LNCAP (cell line): Measurements from ENCODE around the gene FAM78A.

Source experiments
- TF ChIP-seq, protein P1 (sequence below): fragments of 450-650 bp; IDR thresholded peaks from 2 replicates; pipeline ENCODE4 v1.5.1; 2017; ENCODE audit warnings: mild to moderate bottlenecking

The FAM78A gene

DNA sequence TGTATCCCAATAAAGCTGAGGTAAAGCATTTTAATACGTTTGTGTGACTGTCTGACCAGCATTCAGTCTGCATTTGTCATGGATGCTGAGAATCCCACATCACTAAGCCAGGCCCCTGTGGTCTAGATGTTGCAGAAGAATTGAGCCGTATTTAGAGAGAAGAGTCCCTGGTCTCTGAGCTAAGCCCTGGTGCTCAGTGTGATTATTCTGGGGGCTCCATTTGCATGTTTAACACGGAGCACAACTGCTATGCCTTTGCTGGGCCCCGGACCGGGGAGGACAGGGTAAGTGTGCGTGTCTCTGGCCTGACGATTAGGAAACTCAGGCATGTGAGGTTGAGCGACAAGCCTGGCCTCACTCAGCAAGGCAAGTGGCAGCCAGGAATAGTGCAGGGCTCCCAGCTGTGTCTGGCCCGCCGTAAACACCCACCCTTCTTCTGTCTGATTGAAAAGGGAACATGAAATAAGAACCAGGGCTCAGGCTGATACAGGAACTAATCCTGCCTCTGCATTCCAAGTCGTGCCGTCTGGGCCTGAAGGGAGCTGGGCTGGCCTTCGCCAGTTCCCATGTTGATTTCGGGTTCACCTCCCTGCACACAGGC, 22.3 kb downstream of the FAM78A start:
- TF ChIP-seq, protein P1, sequence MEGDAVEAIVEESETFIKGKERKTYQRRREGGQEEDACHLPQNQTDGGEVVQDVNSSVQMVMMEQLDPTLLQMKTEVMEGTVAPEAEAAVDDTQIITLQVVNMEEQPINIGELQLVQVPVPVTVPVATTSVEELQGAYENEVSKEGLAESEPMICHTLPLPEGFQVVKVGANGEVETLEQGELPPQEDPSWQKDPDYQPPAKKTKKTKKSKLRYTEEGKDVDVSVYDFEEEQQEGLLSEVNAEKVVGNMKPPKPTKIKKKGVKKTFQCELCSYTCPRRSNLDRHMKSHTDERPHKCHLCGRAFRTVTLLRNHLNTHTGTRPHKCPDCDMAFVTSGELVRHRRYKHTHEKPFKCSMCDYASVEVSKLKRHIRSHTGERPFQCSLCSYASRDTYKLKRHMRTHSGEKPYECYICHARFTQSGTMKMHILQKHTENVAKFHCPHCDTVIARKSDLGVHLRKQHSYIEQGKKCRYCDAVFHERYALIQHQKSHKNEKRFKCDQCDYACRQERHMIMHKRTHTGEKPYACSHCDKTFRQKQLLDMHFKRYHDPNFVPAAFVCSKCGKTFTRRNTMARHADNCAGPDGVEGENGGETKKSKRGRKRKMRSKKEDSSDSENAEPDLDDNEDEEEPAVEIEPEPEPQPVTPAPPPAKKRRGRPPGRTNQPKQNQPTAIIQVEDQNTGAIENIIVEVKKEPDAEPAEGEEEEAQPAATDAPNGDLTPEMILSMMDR = no peak

- TF ChIP-seq, protein P1 = no peak
These were observed 24.2 kb downstream of the FAM78A start for GRCh38 chr9:131252120-131252519.

- TF ChIP-seq, protein P1 = no peak
These were observed 29.7 kb downstream of the FAM78A start for GRCh38 chr9:131246618-131247017.

DNA sequence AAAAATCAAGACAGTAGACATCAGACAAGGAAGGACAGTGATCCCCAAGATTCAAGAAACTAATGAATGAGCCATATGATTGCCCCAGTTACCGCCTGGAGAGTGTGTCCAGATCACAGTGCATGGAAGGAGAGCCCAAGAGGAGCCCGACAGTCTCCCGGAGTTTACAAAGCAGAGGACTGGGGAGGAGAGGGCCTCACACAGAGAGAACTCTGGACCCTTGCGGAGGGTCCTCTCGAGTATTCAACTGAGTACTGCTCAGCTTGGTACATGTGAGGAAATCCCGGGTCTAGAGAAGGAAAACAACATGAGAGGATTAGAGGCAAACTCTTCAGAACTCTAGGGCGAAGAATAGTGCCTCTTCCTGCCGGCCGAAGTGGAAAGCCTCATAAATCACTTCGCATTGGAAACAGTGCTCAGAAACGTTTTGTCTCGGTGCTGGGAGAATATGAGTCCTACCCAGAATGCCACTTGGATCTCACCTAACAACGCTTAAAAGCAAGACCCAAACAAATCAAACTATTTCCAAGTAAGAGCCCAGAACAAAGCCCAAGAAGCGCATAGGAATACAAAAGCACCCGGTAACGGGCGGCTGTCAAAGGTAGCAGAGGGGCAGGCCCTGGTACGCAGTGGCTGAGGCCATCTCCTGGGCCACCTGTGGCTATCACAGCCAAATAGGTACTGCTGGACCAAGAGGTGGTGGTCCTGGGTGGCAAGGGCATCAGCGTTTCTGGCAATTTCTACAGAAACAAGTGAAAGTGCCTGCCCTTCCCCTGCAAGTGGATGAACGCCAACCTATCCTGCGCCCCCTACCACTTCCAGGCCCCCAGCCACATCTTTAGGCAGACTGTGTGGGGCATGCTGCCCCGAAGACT, 36.0 kb downstream of the FAM78A start:
- TF ChIP-seq, protein P1 = no peak

DNA sequence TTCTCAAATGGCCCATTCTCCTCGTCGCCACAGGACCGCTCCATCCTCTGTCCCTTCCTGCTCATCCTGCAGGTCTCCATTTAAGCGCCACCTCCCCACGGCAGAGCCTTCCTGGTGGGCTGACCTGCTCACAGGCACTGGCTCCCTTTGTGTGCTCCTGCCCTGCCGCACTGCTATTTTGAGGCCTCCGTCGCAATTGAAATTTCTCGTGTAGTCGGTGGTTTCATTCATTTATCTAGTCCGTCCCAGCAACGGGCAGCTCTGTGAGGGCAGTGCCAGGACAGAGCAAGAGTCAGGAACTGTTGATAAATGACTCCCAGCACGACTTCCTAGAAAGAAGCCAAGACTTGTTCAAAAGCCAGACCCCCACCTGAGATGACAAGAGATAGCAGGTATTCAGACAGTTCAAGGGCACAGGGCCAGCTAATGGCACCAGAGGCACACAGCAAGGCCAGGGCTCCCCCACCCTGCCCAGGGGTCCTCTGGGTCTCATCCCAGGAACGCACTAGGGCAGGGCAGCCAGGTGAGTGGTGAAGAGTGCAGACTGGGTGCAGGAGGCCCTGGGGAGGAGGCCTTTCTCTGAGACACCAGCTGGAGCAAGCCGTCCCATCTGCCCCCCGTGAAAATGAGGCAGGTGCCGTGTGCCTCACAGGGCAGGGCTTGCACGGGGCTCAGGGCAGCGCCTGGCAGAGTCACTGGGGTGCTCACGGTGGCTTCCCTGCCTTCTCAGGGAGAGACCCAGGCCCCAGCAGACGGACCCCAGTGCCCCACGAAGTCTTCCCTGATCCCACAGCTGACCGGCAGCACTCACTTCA, 36.9 kb downstream of the FAM78A start:
- TF ChIP-seq, protein P1 = no peak

DNA sequence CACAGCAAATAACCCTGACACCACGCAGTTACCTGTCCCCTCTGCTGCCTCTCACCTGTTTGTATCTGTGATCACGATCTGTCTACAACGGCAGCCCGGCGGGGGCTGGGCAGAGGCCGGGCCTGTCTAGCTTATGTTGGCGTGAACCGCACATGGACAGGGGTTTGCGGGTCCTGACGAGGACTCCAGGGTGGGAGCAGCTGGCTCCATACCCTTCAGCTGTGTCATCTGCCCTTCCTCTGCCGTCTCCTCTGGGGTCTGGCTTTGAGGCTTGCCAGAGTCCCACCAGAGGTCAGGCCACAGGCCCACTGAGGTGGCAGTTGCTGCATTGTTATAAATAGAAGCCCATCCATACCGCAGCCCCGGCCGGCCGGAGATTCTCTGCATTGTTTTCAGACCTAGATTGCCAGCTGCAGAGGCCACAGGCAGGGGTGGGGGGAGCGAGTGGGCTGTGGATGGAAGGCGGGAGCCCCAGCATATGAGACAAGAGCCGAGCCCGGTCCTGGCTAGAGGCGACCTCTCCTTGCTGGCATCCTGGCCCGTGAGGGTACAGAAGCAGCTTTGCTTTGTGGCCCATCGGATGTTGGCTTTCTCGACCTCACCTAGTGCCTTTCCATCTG, 37.8 kb downstream of the FAM78A start:
- TF ChIP-seq, protein P1 = no peak

DNA sequence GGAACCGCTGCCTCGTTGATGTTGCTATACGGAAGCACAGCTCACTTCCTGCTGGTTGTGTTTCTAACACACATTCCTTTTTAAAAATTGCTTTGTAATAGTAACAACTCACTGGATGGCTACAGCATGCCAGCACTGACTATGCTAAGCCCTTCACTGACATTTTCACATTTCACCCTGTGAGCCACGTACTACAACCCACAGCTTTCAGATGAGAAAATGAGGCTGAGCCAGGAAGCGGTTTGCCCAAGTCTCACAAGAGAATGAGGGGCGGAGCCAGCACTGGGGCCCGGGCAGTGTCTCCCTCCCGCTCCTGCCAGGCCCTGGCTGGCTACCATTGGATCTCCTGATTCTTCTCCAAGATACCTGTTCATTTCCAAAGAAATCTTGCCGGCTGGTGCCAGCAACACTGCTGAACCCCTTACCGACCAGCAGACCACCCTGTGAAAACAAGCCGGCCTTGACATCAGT, 38.3 kb downstream of the FAM78A start:
- TF ChIP-seq, protein P1 = no peak
